Measurements from ENCODE around the gene MAGEL2. TPM values are rescaled to one million over a fixed set of nuclear protein-coding genes. Genes with fewer than 3 reads are reported as not detected.

The MAGEL2 gene
- polyA plus RNA-seq, 1 donor from 2014 or later = 7.4 TPM

DNA sequence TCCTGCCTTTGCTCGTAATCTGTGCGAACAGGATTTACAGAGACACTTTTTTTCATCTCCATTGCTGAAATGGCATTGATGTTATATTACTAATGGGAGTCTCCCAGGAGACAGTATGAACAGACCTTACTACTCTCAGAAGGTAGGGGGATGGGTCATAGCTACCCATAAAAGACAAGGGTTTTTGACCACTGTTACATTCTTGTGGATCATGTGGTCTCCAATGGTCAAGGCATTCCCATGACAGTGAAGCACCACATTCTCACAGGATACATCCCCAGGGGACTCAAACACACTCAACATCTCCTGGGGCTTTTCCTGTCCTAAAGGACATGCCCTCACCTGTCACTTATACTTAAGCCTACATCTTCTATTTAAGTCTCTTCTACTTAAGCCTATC is 41.4 kb downstream of the MAGEL2 start:
- peaks cover 11% of the 10 kb centered on the region for H3K9me3 ChIP-seq (ENCODE audit: low read length)
- H4K20me1 ChIP-seq (ENCODE audit: insufficient read depth) = no peaks in the 10 kb centered on the region
- H2AFZ ChIP-seq (ENCODE audit: low read depth, low read length) = no peak overlapping the region
- H3K36me3 ChIP-seq (ENCODE audit: insufficient read depth, low read length) = no peaks in the 10 kb centered on the region
- TF ChIP-seq, protein P1, sequence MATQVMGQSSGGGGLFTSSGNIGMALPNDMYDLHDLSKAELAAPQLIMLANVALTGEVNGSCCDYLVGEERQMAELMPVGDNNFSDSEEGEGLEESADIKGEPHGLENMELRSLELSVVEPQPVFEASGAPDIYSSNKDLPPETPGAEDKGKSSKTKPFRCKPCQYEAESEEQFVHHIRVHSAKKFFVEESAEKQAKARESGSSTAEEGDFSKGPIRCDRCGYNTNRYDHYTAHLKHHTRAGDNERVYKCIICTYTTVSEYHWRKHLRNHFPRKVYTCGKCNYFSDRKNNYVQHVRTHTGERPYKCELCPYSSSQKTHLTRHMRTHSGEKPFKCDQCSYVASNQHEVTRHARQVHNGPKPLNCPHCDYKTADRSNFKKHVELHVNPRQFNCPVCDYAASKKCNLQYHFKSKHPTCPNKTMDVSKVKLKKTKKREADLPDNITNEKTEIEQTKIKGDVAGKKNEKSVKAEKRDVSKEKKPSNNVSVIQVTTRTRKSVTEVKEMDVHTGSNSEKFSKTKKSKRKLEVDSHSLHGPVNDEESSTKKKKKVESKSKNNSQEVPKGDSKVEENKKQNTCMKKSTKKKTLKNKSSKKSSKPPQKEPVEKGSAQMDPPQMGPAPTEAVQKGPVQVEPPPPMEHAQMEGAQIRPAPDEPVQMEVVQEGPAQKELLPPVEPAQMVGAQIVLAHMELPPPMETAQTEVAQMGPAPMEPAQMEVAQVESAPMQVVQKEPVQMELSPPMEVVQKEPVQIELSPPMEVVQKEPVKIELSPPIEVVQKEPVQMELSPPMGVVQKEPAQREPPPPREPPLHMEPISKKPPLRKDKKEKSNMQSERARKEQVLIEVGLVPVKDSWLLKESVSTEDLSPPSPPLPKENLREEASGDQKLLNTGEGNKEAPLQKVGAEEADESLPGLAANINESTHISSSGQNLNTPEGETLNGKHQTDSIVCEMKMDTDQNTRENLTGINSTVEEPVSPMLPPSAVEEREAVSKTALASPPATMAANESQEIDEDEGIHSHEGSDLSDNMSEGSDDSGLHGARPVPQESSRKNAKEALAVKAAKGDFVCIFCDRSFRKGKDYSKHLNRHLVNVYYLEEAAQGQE (IDR thresholded peaks at IDR 0.05; ENCODE audit: borderline replicate concordance) = no peak
- TF ChIP-seq TAF1 (IDR thresholded peaks at IDR 0.05; ENCODE audit: low read depth) (no peak), RAD21 (conservative IDR thresholded peaks at IDR 0.05) (no peak), EZH2 (IDR thresholded peaks at IDR 0.05; ENCODE audit: borderline replicate concordance, insufficient read depth, low read length, poor library complexity, severe bottlenecking) (no peak), POLR2AphosphoS5 (IDR thresholded peaks at IDR 0.05) (no peak), SMC3 (conservative IDR thresholded peaks at IDR 0.05; ENCODE audit: poor library complexity) (no peak), EP300 (conservative IDR thresholded peaks at IDR 0.05; ENCODE audit: poor library complexity, severe bottlenecking) (no peak), MXI1 (conservative IDR thresholded peaks at IDR 0.05; ENCODE audit: poor library complexity, severe bottlenecking) (no peak)
- TF ChIP-seq, protein P2, sequence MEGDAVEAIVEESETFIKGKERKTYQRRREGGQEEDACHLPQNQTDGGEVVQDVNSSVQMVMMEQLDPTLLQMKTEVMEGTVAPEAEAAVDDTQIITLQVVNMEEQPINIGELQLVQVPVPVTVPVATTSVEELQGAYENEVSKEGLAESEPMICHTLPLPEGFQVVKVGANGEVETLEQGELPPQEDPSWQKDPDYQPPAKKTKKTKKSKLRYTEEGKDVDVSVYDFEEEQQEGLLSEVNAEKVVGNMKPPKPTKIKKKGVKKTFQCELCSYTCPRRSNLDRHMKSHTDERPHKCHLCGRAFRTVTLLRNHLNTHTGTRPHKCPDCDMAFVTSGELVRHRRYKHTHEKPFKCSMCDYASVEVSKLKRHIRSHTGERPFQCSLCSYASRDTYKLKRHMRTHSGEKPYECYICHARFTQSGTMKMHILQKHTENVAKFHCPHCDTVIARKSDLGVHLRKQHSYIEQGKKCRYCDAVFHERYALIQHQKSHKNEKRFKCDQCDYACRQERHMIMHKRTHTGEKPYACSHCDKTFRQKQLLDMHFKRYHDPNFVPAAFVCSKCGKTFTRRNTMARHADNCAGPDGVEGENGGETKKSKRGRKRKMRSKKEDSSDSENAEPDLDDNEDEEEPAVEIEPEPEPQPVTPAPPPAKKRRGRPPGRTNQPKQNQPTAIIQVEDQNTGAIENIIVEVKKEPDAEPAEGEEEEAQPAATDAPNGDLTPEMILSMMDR (IDR thresholded peaks at IDR 0.05; ENCODE audit: poor library complexity, severe bottlenecking) = no peak
- H3K9ac ChIP-seq (ENCODE audit: low read length) = no peak overlapping the region
- H3K27me3 ChIP-seq (ENCODE audit: insufficient read depth, low read depth, low read length) = no peaks in the 10 kb centered on the region
- no peak overlapping the region for H3K4me3 ChIP-seq (ENCODE audit: low read length)
- H3K9me2 ChIP-seq (ENCODE audit: insufficient read depth, low read length) = no peaks in the 10 kb centered on the region
- H3K79me2 ChIP-seq (replicated peaks; ENCODE audit: insufficient read depth, low read length) = no peaks in the 10 kb centered on the region
- H3F3A ChIP-seq (ENCODE audit: insufficient read depth, low read length, poor library complexity, severe bottlenecking) = no peaks in the 10 kb centered on the region
- no peak overlapping the region for H3K27ac ChIP-seq (ENCODE audit: low read length)
- no peak overlapping the region for H3K4me2 ChIP-seq (ENCODE audit: low read length)

DNA sequence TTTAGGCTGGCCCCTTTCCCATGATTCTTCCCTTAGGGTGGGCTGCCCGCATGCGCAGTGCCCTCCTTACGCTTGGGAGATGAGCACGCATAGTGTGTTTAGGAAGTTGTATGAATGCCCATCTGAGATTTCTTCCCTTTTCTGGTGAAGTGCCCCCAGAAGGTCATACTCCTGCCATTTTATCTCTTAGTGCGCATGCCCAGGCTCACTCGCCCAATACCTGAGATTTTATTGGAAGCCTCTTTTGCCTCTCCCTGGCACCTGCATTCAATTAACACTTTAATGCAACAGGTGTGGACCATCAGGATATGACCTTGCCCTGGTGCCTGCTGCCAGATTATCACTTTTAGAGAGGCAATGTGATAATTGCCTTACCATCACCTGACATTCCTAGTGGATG is 45.5 kb downstream of the MAGEL2 start:
- H3K9me3 ChIP-seq (ENCODE audit: low read length) = no peaks in the 10 kb centered on the region
- no peak overlapping the region for H3K9ac ChIP-seq (ENCODE audit: low read length)
- no peaks in the 10 kb centered on the region for H3F3A ChIP-seq (ENCODE audit: insufficient read depth, low read length, poor library complexity, severe bottlenecking)
- no peak overlapping the region for H3K4me2 ChIP-seq (ENCODE audit: low read length)
- H3K79me2 ChIP-seq (replicated peaks; ENCODE audit: insufficient read depth, low read length) = no peaks in the 10 kb centered on the region
- no peaks in the 10 kb centered on the region for H3K27me3 ChIP-seq (ENCODE audit: insufficient read depth, low read depth, low read length)
- H3K4me3 ChIP-seq (ENCODE audit: low read length) = no peak overlapping the region
- H3K27ac ChIP-seq (ENCODE audit: low read length) = no peak overlapping the region
- no peaks in the 10 kb centered on the region for H4K20me1 ChIP-seq (ENCODE audit: insufficient read depth)
- H2AFZ ChIP-seq (ENCODE audit: low read depth, low read length) = no peak overlapping the region
- TF ChIP-seq, protein P1 (IDR thresholded peaks at IDR 0.05; ENCODE audit: borderline replicate concordance) = no peak
- TF ChIP-seq MXI1 (conservative IDR thresholded peaks at IDR 0.05; ENCODE audit: poor library complexity, severe bottlenecking) (no peak), EP300 (conservative IDR thresholded peaks at IDR 0.05; ENCODE audit: poor library complexity, severe bottlenecking) (no peak), RAD21 (conservative IDR thresholded peaks at IDR 0.05) (no peak), EZH2 (IDR thresholded peaks at IDR 0.05; ENCODE audit: borderline replicate concordance, insufficient read depth, low read length, poor library complexity, severe bottlenecking) (no peak), TAF1 (IDR thresholded peaks at IDR 0.05; ENCODE audit: low read depth) (no peak), SMC3 (conservative IDR thresholded peaks at IDR 0.05; ENCODE audit: poor library complexity) (no peak), POLR2AphosphoS5 (IDR thresholded peaks at IDR 0.05) (no peak)
- TF ChIP-seq, protein P2 (IDR thresholded peaks at IDR 0.05; ENCODE audit: poor library complexity, severe bottlenecking) = no peak
- H3K9me2 ChIP-seq (ENCODE audit: insufficient read depth, low read length) = no peaks in the 10 kb centered on the region
- H3K36me3 ChIP-seq (ENCODE audit: insufficient read depth, low read length) = no peaks in the 10 kb centered on the region

Data from neural cell (in vitro differentiated cells).